ENCODE data around the gene EDN3.
"Not testable (repeated sequence)": the region's sequence is repeated elsewhere in the genome, so short reads cannot be mapped to it uniquely, and the experiment has no call there.

Gene EDN3

DNA sequence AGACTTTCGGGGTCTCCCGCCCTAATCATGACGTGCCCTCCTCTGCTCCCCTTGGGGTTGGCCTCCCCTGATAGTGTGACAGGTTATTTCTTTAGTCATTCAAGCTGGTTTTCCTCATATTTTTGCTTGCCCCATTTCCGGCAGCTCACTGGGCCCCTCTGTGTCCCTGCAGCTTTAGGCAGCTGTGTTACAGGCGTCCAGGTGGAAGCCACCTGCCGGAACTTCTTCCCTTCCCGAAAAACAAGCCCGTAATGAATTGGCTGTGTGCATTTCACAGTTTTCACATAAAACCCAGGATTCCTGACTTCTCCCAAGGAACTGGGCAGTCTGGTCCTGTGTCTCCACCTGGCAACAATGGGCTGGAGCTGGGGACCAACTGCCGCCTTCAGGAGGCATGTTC lies 52.6 kb downstream of the EDN3 start:
- no peak for DNase-seq (ENCODE audit: low read depth)
- H3K4me3 ChIP-seq (ENCODE audit: low read depth, low read length): no peak overlapping the region
- TF ChIP-seq, protein P1, sequence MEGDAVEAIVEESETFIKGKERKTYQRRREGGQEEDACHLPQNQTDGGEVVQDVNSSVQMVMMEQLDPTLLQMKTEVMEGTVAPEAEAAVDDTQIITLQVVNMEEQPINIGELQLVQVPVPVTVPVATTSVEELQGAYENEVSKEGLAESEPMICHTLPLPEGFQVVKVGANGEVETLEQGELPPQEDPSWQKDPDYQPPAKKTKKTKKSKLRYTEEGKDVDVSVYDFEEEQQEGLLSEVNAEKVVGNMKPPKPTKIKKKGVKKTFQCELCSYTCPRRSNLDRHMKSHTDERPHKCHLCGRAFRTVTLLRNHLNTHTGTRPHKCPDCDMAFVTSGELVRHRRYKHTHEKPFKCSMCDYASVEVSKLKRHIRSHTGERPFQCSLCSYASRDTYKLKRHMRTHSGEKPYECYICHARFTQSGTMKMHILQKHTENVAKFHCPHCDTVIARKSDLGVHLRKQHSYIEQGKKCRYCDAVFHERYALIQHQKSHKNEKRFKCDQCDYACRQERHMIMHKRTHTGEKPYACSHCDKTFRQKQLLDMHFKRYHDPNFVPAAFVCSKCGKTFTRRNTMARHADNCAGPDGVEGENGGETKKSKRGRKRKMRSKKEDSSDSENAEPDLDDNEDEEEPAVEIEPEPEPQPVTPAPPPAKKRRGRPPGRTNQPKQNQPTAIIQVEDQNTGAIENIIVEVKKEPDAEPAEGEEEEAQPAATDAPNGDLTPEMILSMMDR (IDR thresholded peaks at IDR 0.05; ENCODE audit: control insufficient read depth, extremely low read depth, insufficient read depth): no peak

DNA sequence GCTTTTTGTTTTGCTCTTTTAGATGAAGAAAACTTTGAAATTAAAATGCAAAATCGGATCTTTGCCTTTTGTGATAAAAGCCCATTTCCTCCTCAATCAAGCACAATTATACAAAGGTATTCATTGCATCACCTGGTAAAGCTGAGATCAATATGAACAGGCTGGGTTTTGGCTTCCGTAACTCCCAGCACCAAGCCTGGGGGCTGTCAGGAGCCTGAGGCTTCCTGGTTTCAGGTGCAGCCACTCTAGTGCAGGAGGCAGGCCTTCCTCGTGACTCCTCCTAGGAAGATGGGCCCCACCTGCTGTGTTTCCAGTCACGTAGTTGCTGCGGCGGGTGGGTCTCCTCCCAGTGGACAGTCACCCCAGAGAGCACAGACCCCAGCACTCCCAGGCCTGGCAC lies 54.0 kb downstream of the EDN3 start:
- TF ChIP-seq, protein P1 (IDR thresholded peaks at IDR 0.05; ENCODE audit: control insufficient read depth, extremely low read depth, insufficient read depth): no peak
- H3K4me3 ChIP-seq (ENCODE audit: low read depth, low read length): no peak overlapping the region
- no peak for DNase-seq (ENCODE audit: low read depth)

DNA sequence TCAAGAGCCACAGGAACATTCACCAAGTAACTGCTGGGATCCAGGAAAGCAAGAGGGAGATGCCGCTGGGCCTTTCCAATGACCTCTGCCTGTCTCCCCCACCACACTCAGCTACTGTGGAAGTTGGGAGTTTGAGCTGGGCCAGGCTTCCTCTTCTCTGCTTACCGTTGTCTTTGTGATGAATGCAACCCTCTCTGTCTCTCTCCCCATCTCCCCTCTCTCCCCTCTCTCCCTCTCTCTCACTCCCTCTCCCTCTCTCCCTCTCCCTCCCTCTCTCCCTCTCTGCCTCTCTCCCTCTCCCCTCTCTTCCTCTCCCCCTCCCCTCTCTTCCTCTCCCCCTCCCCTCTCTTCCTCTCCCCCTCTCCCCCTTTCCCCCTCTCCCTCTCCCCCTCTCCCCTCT lies 54.8 kb downstream of the EDN3 start:
- no peak for DNase-seq (ENCODE audit: low read depth)
- H3K4me3 ChIP-seq (ENCODE audit: low read depth, low read length): no peak overlapping the region
- TF ChIP-seq, protein P1 (IDR thresholded peaks at IDR 0.05; ENCODE audit: control insufficient read depth, extremely low read depth, insufficient read depth): no peak

DNA sequence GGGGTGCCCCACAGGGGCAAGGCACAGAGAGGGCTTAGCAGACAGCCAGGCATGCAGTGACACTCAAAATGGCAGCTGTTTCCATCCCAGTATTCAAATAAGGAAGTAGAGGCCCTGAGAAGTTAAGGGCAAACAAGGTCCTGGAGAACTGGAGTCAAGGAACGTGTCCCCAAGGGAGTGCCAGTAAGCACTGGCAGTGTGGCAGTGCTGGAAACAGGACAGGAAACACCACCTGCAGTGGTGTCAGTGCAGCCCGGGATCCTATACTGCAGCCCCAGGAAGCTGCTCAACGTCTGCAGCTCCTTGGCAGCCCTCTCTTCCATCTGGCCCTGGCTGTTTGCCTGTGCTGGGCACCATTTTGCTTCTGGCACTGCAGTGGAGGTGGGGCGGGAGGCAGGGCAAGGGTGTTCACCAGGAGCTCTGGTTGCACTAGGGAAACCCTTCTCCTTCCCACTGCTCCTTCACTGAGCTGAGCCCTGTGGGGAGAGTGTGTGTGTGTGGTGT lies 56.3 kb downstream of the EDN3 start:
- DNase-seq (ENCODE audit: low read depth): no peak
- TF ChIP-seq, protein P1 (IDR thresholded peaks at IDR 0.05; ENCODE audit: control insufficient read depth, extremely low read depth, insufficient read depth): no peak

DNA sequence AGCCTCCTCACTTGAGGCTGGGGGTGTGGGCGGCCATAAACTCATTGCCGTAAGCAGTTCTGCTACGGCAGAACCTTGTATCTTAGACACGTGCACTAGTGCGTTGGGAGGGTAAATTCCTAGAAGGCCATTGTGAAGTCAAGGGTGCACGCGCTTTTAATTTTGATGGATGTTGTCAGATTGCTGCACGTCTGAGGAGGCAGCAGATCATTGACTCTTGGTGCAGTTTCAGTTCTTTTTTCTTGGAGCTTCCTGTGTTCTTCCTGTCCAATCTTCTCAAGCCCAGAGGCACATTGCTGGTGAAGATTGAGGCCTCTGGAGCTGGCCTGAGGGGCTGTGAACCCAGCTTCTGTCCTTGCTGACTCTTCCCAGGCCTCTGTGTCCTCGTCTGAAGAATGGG lies 58.4 kb downstream of the EDN3 start:
- DNase-seq (ENCODE audit: low read depth); H3K4me3 ChIP-seq (ENCODE audit: low read depth, low read length): not testable (repeated sequence)

More for the DNA sequence above, 56.3 kb downstream of the EDN3 start:
- H3K4me3 ChIP-seq (ENCODE audit: low read depth, low read length): no peak overlapping the region

DNA sequence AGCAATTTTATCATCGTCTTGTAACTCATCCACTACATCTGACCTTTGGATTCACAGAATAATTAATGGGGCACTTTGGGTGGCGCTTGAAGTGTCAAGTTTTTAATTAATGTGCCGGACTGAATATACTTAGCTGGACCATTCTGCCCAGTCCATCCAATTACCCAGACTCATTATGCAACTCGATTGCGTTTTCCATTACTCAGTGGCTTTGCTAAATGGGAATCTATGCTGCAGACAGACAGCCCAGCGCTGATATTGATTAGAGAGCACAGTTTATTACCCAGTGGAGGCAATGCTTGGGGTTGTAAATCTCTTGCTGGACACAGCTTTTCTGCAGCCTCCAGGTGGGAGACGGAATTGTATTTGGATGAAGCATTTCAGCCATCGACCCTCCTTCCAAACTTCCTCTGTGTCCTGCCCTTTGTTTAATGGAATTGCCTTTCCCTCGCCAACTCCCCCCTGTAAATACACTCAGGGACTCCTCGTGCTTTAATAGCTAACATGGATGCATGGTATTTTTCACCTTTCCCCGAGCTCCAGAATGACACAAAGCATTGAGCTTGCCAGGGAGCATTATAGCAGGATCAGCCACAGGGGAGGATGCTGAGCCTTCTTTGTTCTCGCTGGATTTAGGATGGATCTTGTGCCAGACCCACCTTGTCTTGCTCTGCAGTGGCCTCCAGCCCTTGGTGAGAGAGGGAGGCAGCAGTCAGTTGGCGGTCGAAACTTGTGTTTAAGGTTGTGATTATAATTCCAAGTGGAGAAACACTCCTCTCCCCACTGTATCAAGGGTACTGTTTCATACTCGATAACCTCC lies 59.7 kb downstream of the EDN3 start:
- TF ChIP-seq, protein P1 (IDR thresholded peaks at IDR 0.05; ENCODE audit: control insufficient read depth, extremely low read depth, insufficient read depth): no peak
- no peak overlapping the region for H3K4me3 ChIP-seq (ENCODE audit: low read depth, low read length)
- DNase-seq (ENCODE audit: low read depth): no peak

DNA sequence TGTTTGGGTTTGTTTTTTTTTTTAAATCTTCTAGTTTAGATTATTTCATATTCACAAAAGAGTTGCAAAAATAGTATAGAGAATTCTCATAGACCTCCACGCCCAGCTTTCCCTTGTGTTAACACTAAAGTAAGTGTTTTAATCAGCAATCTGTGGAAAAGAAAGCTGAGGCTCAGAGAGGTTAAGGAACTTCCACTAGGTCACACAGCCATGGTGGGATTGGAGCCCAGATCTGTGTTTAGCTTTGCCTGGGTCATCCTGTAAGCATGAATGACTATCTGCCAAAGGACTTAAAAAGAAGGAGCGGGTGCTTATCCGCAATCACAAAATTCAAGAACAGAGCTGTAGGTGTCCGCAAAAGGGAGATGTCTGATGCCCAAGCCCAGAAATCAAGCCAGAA lies 60.5 kb downstream of the EDN3 start:
- DNase-seq (ENCODE audit: low read depth): no peak
- TF ChIP-seq, protein P1 (IDR thresholded peaks at IDR 0.05; ENCODE audit: control insufficient read depth, extremely low read depth, insufficient read depth): no peak

More for the DNA sequence above, 60.5 kb downstream of the EDN3 start:
- H3K4me3 ChIP-seq (ENCODE audit: low read depth, low read length): no peak overlapping the region
